ENCODE measurements around the gene SHISAL2B. TPM values are rescaled to one million over a fixed set of nuclear protein-coding genes. Genes with fewer than 3 reads are reported as not detected.
"Not testable (repeated sequence)": the region's sequence is repeated elsewhere in the genome, so short reads cannot be mapped to it uniquely, and the experiment has no call there.

SHISAL2B gene
- total and polyA plus RNA-seq, 2 donors (not counting 1 experiment from before 2014, with no cell fraction given): not detected

DNA sequence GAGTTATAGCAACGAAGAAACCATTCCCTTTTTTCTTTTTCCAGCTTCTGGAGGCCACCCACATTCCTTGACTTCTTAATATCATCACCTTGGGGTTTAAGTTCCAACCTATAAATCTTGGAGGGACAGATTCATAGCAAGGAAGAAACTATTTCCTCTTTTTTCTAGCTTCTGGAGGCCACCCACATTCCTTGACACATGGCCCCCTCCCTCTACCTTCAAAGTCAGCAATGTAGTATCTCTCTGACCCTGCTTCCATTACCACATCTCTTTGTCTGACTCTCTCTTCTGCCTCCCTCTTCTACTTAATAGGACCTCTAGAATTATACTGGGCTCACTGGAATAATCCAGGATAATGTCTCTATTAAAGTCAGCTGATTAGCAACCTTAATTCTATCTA, 34.7 kb upstream of the SHISAL2B start:
- H3K4me3 ChIP-seq (ENCODE audit: control extremely low read depth in 1 of 5, extremely low read depth in 1 of 5, insufficient read depth in 1 of 5, low read depth in 2 of 5, low read length in 4 of 5): no peak overlapping the region
- Mint-ChIP-seq H3K27ac (no peak overlapping the region), H3K27me3 (no peaks in the 10 kb centered on the region), H3K4me1 (no peaks in the 10 kb centered on the region), H3K9me3 (ENCODE audit: insufficient read depth) (peaks cover 5% of the 10 kb centered on the region), H3K4me3 (no peak overlapping the region)
- no peak overlapping the region for H3K9ac ChIP-seq (ENCODE audit: low read length)
- ATAC-seq (ENCODE audit: low read depth): no peak
- H4K20me1 ChIP-seq (ENCODE audit: control insufficient read depth, insufficient read depth, low read length, poor library complexity, severe bottlenecking): no peaks in the 10 kb centered on the region
- H3K9me3 ChIP-seq (ENCODE audit: control extremely low read depth in 1 of 3, control insufficient read depth in 2 of 3, insufficient read depth in 1 of 3, low read length in 2 of 3): peaks cover 0 to 11% (median 5%) of the 10 kb centered on the region in 3 donors
- no peak for DNase-seq
- H3K27me3 ChIP-seq (replicated peaks in 1 of 4; ENCODE audit: control extremely low read depth in 1 of 4, control insufficient read depth in 3 of 4, insufficient read depth in 4 of 4, low read length in 3 of 4): no peaks in the 10 kb centered on the region
- H3K4me1 ChIP-seq (ENCODE audit: control insufficient read depth in 2 of 2, insufficient read depth in 2 of 2, low read length in 2 of 2): no peaks in the 10 kb centered on the region
- no peaks in the 10 kb centered on the region for H3K79me2 ChIP-seq (ENCODE audit: control insufficient read depth, insufficient read depth, low read length)
- ChIA-PET POLR2A (no interaction called here), CTCF (interaction anchor here (0.7 kb wide), 1 partner anchor 20 kb away, joined by 4 read pairs; no protein-coding TSS in a partner anchor)
- H3K27ac ChIP-seq (ENCODE audit: low read length in 2 of 2): no peak overlapping the region
- no peak overlapping the region for H3K4me2 ChIP-seq (replicated peaks; ENCODE audit: low read depth, low read length, poor library complexity, severe bottlenecking)
- no peak overlapping the region for H2AFZ ChIP-seq (ENCODE audit: insufficient read depth, low read depth, low read length, poor library complexity, severe bottlenecking)
- intact Hi-C loops (cut with micrococcal nuclease): no loop called here
- H3K36me3 ChIP-seq (replicated peaks in 1 of 2; ENCODE audit: control extremely low read depth in 1 of 2, control insufficient read depth in 1 of 2, extremely low read depth in 1 of 2, insufficient read depth in 2 of 2, low read length in 1 of 2): no peaks in the 10 kb centered on the region
- TF ChIP-seq EZH2 (IDR thresholded peaks at IDR 0.05; ENCODE audit: borderline replicate concordance, insufficient read depth, low read depth, low read length, poor library complexity, severe bottlenecking): no peak
- TF ChIP-seq, protein P1, sequence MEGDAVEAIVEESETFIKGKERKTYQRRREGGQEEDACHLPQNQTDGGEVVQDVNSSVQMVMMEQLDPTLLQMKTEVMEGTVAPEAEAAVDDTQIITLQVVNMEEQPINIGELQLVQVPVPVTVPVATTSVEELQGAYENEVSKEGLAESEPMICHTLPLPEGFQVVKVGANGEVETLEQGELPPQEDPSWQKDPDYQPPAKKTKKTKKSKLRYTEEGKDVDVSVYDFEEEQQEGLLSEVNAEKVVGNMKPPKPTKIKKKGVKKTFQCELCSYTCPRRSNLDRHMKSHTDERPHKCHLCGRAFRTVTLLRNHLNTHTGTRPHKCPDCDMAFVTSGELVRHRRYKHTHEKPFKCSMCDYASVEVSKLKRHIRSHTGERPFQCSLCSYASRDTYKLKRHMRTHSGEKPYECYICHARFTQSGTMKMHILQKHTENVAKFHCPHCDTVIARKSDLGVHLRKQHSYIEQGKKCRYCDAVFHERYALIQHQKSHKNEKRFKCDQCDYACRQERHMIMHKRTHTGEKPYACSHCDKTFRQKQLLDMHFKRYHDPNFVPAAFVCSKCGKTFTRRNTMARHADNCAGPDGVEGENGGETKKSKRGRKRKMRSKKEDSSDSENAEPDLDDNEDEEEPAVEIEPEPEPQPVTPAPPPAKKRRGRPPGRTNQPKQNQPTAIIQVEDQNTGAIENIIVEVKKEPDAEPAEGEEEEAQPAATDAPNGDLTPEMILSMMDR (IDR thresholded peaks at IDR 0.05): no peak
- 33% methylated on average over 1 of the region's 1 CpG for whole genome bisulfite sequencing (ENCODE audit: insufficient coverage)

GRCh38 chr5:64659289-64659688, 31.0 kb upstream of the SHISAL2B start:
- H3K4me1 ChIP-seq (ENCODE audit: control insufficient read depth in 2 of 2, insufficient read depth in 2 of 2, low read length in 2 of 2): no peaks in the 10 kb centered on the region
- no peaks in the 10 kb centered on the region for H3K4me1 Mint-ChIP-seq
- H3K9me3 Mint-ChIP-seq (ENCODE audit: insufficient read depth): peaks cover 5% of the 10 kb centered on the region
- POLR2A ChIA-PET: no interaction called here
- intact Hi-C loops (cut with micrococcal nuclease): no loop called here
- no peak overlapping the region for H3K27ac Mint-ChIP-seq
- H3K27me3 Mint-ChIP-seq: peaks cover 3% of the 10 kb centered on the region
- no peak overlapping the region for H3K27ac ChIP-seq (ENCODE audit: low read length in 2 of 2)
- no peak overlapping the region for H2AFZ ChIP-seq (ENCODE audit: insufficient read depth, low read depth, low read length, poor library complexity, severe bottlenecking)
- no peak overlapping the region for H3K9ac ChIP-seq (ENCODE audit: low read length)
- H3K36me3 ChIP-seq (replicated peaks in 1 of 2; ENCODE audit: control extremely low read depth in 1 of 2, control insufficient read depth in 1 of 2, extremely low read depth in 1 of 2, insufficient read depth in 2 of 2, low read length in 1 of 2): no peaks in the 10 kb centered on the region
- no CpG with 5 or more reads among the region's 3 CpGs for WGBS (ENCODE audit: insufficient coverage)
- no peaks in the 10 kb centered on the region for H4K20me1 ChIP-seq (ENCODE audit: control insufficient read depth, insufficient read depth, low read length, poor library complexity, severe bottlenecking)
- peaks cover 0 to 5% (median under 1%) of the 10 kb centered on the region in 4 experiments for H3K27me3 ChIP-seq (replicated peaks in 1 of 4; ENCODE audit: control extremely low read depth in 1 of 4, control insufficient read depth in 3 of 4, insufficient read depth in 4 of 4, low read length in 3 of 4)
- H3K4me3 ChIP-seq (ENCODE audit: control extremely low read depth in 1 of 5, extremely low read depth in 1 of 5, insufficient read depth in 1 of 5, low read depth in 2 of 5, low read length in 4 of 5): no peak overlapping the region
- CTCF ChIA-PET: no interaction called here
- peaks cover 0 to 8% (median 5%) of the 10 kb centered on the region in 3 donors for H3K9me3 ChIP-seq (ENCODE audit: control extremely low read depth in 1 of 3, control insufficient read depth in 2 of 3, insufficient read depth in 1 of 3, low read length in 2 of 3)
- DNase-seq (no peak), ATAC-seq (ENCODE audit: low read depth) (no peak)
- H3K79me2 ChIP-seq (ENCODE audit: control insufficient read depth, insufficient read depth, low read length): no peaks in the 10 kb centered on the region
- H3K4me2 ChIP-seq (replicated peaks; ENCODE audit: low read depth, low read length, poor library complexity, severe bottlenecking): no peak overlapping the region
- no peak for TF ChIP-seq EZH2 (IDR thresholded peaks at IDR 0.05; ENCODE audit: borderline replicate concordance, insufficient read depth, low read depth, low read length, poor library complexity, severe bottlenecking)
- TF ChIP-seq, protein P1 (IDR thresholded peaks at IDR 0.05): no peak
- H3K4me3 Mint-ChIP-seq: no peak overlapping the region

DNA sequence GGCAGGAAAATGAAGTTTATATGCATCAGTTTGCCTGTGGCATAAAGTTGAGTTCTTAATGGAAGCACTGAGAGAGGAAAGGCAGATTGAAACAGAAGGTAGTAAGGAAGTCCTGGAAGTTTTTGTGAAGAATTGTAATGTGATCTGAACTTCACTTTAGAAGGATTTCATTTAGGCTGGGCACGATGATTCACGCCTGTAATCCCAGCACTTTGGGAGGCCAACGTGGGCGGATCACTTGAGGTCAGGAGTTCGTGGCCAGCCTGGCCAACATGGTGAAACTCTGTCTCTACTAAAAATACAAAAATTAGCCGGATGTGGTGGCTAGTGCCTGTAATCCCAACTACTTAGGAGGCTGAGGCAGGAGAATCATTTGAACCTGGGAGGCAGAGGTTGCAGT, 27.1 kb upstream of the SHISAL2B start:
- H3K9me3 Mint-ChIP-seq (ENCODE audit: insufficient read depth); H3K4me1 ChIP-seq (ENCODE audit: control insufficient read depth in 2 of 2, insufficient read depth in 2 of 2, low read length in 2 of 2); intact Hi-C loops (cut with micrococcal nuclease); H3K9me3 ChIP-seq (ENCODE audit: control extremely low read depth in 1 of 3, control insufficient read depth in 2 of 3, insufficient read depth in 1 of 3, low read length in 2 of 3); H3K27ac Mint-ChIP-seq; H2AFZ ChIP-seq (ENCODE audit: insufficient read depth, low read depth, low read length, poor library complexity, severe bottlenecking); H3K4me1 Mint-ChIP-seq; H3K27me3 ChIP-seq (replicated peaks in 1 of 4; ENCODE audit: control extremely low read depth in 1 of 4, control insufficient read depth in 3 of 4, insufficient read depth in 4 of 4, low read length in 3 of 4); H3K79me2 ChIP-seq (ENCODE audit: control insufficient read depth, insufficient read depth, low read length); H3K4me3 ChIP-seq (ENCODE audit: control extremely low read depth in 1 of 5, extremely low read depth in 1 of 5, insufficient read depth in 1 of 5, low read depth in 2 of 5, low read length in 4 of 5); H3K4me2 ChIP-seq (replicated peaks; ENCODE audit: low read depth, low read length, poor library complexity, severe bottlenecking); H4K20me1 ChIP-seq (ENCODE audit: control insufficient read depth, insufficient read depth, low read length, poor library complexity, severe bottlenecking); H3K4me3 Mint-ChIP-seq; H3K36me3 ChIP-seq (replicated peaks in 1 of 2; ENCODE audit: control extremely low read depth in 1 of 2, control insufficient read depth in 1 of 2, extremely low read depth in 1 of 2, insufficient read depth in 2 of 2, low read length in 1 of 2); CTCF ChIA-PET; DNase-seq; POLR2A ChIA-PET; H3K27ac ChIP-seq (ENCODE audit: low read length in 2 of 2); H3K9ac ChIP-seq (ENCODE audit: low read length); ATAC-seq (ENCODE audit: low read depth): not testable (repeated sequence)
- peaks cover 15% of the 10 kb centered on the region for H3K27me3 Mint-ChIP-seq
- WGBS (ENCODE audit: insufficient coverage): 86% methylated on average over 5 of the region's 6 CpGs

Data from B cell (primary cell).